ENCODE measurements around the gene OSTF1.

Gene OSTF1

GRCh38 chr9:75051285-75051684 is 37.0 kb upstream of the OSTF1 start:
- in situ Hi-C loops (cut with MboI; ENCODE audit: low sequenced_read_pairs, unreplicated experiment): no loop called here

GRCh38 chr9:75053869-75054268 is 34.4 kb upstream of the OSTF1 start:
- no peak for TF ChIP-seq CTCF (IDR thresholded peaks at IDR 0.05; ENCODE audit: borderline replicate concordance, control extremely low read depth, extremely low read depth, insufficient read depth, missing control alignments)
- DNase-seq (ENCODE audit: low spot score): peak; percentile 32
- in situ Hi-C loops (cut with MboI; ENCODE audit: low sequenced_read_pairs, unreplicated experiment): no loop called here

More at GRCh38 chr9:75051285-75051684, 37.0 kb upstream of the OSTF1 start:
- no peak for TF ChIP-seq CTCF (IDR thresholded peaks at IDR 0.05; ENCODE audit: borderline replicate concordance, control extremely low read depth, extremely low read depth, insufficient read depth, missing control alignments)
- DNase-seq (ENCODE audit: low spot score): no peak

DNA sequence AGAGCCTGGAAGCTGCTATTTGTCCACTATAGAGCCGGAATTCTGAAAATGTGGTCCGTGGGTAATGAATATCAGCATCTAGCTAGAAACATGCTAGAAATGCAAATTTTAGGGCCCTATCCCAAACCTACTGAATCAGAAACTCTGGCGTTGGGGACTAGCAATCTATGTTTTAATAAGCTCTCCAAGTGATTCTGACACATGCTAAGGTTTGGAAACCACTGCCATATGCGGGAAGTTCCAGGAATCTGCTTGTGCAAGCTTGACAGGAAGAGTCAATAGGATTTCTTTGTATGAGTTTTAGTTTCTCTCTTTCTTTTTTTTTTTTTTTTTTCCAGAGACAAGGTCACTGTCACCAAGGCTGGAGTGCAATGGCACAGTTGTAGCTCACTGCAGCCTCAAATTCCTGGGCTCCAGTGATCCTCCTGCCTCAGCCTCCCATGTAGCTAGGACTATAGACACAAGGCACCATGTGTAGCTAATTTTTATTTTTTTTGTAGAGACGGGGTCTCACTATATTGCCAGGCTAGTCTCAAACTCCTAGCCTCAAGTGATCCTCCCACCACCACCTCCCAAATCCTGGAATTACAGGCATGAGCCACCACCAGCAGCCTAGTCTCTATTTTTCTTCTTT is 33.8 kb upstream of the OSTF1 start:
- in situ Hi-C loops (cut with MboI; ENCODE audit: low sequenced_read_pairs, unreplicated experiment): no loop called here
- no peak for DNase-seq (ENCODE audit: low spot score)
- TF ChIP-seq CTCF (IDR thresholded peaks at IDR 0.05; ENCODE audit: borderline replicate concordance, control extremely low read depth, extremely low read depth, insufficient read depth, missing control alignments): no peak

DNA sequence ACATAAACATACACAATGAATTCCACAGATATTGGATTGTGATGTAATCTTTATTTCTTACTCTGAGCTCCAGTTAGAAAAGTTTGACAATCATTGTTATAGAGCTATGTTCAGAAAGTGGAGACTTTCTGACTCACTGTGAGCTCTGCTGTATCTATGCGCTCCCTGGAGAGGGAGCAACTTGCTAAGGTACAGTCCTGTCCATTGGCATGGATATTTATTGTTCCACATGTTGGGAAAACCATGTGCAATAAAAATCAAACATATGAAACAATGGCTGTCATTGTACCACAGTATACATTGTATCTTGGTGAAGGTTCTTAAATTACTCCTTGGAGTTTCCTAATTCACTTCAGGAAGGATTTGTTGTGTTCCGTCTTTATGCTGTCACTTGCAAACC is 27.1 kb upstream of the OSTF1 start:
- in situ Hi-C loops (cut with MboI; ENCODE audit: low sequenced_read_pairs, unreplicated experiment): no loop called here
- no peak for TF ChIP-seq CTCF (IDR thresholded peaks at IDR 0.05; ENCODE audit: borderline replicate concordance, control extremely low read depth, extremely low read depth, insufficient read depth, missing control alignments)
- DNase-seq (ENCODE audit: low spot score): no peak

GRCh38 chr9:75063556-75064305 is 24.6 kb upstream of the OSTF1 start:
- no peak for TF ChIP-seq CTCF (IDR thresholded peaks at IDR 0.05; ENCODE audit: borderline replicate concordance, control extremely low read depth, extremely low read depth, insufficient read depth, missing control alignments)
- in situ Hi-C loops (cut with MboI; ENCODE audit: low sequenced_read_pairs, unreplicated experiment): no loop called here
- no peak for DNase-seq (ENCODE audit: low spot score)

- DNase-seq (ENCODE audit: low spot score): no peak
- in situ Hi-C loops (cut with MboI; ENCODE audit: low sequenced_read_pairs, unreplicated experiment): no loop called here
- no peak for TF ChIP-seq CTCF (IDR thresholded peaks at IDR 0.05; ENCODE audit: borderline replicate concordance, control extremely low read depth, extremely low read depth, insufficient read depth, missing control alignments)
Measured at GRCh38 chr9:75064307-75065025, 23.8 kb upstream of the OSTF1 start.

Measured in GM13976 (cell line).